Hepatic stellate cell (primary cell): ENCODE measurements around the gene ZNF22.

Experiments used
- DNase-seq: peaks from one replicate; pipeline ENCODE4 v3.0.0; 2011; ENCODE audit warnings: low spot score

ZNF22 gene

DNA sequence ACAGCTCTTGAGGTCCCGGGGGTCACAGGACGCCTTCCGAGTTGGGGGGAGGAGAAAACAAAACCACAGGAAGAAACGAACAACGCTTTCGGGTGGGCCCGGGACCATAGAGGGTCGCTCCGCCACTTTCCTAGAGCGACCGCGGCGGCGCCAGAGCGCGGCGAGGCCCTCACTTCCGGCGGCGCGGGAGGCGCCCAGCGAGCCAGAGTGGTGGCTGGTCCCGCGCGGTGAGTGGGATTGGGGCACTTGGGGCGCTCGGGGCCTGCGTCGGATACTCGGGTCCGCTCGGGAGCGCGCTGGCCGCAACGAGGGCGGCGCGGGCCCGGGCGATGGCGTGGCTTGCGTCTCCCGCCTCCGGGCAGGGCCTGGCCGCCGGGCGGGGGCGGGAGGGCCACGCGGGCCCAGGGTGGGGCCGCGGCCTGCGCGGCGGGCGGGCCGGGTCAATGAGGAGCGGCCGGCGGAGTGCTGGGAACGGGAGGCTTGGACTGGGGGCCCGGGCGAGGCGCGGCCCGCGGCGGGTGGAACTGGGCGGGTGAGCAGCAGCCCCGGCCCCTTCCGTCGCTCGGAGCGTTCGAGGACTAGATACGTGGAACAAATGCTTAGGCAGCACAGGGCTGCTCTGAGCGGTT lies at the start of gene ZNF22:
Gene ZNF22 (plus strand): TSS at position 172 of the 629 bp plus-strand sequence. CDS start 2,446 bp downstream, outside the sequence.
- peak; percentile 62 for DNase-seq

DNA sequence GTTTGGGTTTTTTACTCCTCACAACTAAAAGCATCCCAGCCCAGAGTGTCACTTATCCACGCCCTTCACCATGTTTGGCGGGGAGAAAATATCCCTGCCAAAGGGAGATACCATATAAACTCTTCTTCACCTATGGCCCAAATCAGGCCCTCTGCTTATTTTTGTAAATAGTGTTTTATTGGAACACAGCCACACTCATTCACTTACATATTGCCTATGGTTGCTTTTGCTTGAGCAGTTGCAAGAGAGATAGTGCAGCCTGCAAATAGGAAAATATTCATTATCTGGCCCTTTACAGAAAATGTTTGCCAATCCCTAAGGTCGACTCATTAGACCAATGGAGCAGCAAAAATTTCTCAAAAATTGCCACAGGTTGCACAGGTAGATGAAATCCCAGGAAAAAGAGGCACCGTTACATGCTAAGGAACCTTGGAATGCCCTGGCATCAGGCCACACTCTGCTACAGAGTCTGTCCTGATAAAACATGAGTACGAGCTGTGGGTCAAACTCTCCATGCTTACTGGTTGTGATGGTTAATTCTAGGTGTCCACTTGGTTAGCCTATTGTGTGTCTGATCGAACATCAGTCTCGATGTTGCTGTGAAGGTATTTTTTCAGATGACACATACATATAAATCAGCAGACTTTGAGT lies 49.0 kb upstream of the ZNF22 start:
- DNase-seq = no peak

- DNase-seq = no peak
These were observed 47.9 kb upstream of the ZNF22 start for GRCh38 chr10:44952779-44953231.

- no peak for DNase-seq
These were observed 46.7 kb upstream of the ZNF22 start for GRCh38 chr10:44954042-44954441.

GRCh38 chr10:44954962-44955361 lies 45.8 kb upstream of the ZNF22 start:
- DNase-seq = no peak

DNA sequence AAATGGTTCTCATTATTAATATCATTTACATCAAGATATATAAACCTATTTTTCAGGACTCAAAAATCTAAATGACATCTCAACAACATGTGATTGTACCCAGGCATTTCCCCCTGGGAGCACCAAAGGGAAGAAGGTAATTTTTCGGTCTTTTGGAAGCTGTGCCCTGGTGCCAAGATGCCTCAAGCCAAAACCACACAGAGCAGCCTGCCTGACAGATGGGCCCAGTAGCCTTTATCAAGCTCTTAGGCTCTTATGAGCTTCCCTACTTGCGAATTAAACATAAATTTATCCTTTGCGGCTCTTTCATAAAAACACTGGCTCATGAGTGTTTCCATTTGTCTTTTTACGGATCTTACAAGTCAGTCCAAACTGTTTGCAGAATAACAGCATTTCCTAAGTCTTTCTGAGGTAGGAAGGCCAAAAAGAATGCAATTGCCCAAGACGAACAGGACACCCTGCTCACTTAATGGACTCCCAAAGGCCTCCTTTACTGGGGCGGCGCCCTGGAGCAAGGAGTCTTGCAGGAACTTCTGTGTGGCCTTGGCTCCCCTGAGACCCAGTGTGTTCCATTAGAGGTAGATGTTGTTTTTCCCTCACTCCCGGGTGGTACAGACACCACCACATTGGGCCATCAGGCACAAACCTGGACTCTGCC lies 45.2 kb upstream of the ZNF22 start:
- no peak for DNase-seq

GRCh38 chr10:44956226-44956625 lies 44.5 kb upstream of the ZNF22 start:
- DNase-seq = no peak

- no peak for DNase-seq
These were observed 43.7 kb upstream of the ZNF22 start for GRCh38 chr10:44956717-44957706.

- DNase-seq = peak; percentile 64
These were observed 42.4 kb upstream of the ZNF22 start for GRCh38 chr10:44958196-44958897.

GRCh38 chr10:44958898-44959246 lies 41.9 kb upstream of the ZNF22 start:
- no peak for DNase-seq

DNA sequence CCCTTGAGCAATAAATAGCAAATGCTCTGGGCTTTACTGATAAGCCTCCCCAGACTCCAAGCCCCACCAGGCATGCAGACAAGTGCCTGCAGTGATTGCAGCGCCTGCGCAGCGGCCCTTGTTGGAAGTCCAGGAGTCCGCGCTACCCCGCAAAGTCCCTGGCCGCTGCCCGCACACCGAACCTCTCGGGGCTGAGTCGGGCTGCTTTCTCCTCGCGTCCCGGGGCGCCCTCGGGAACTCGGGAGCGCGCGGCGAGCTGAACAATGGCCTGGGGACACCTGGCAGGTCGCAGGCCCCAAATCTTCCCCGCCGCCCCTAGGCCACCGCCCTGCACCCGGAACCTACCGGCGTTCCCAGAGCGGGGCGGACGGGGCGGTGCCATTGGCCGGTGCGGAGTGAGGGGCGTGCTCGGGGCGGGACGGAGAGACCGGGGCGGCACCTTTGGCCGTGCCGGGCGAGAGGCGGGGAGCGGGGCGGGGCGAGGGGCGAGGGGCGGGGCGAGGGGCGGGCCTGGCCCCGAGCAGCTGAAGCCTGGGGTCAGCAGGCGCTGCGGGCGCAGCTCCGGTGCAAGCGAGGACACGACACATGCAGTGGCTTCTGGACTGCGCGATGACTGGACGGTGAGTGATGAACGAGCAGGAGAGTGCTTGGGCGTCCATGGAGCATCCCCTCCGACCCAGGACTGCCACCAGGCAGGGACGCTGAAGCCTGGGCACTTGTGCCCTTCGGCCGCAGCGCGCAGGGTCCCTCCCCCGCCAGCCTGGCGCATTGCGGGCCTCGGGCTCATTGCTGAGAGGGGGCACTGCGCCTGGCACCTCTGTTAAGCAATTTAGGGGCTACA lies 41.3 kb upstream of the ZNF22 start, which contains the start of gene RASSF4:
Gene RASSF4 (plus strand): TSS at position 556 of the 841 bp plus-strand sequence. CDS start 10,401 bp downstream, outside the sequence.
- DNase-seq = peak; percentile 97

DNA sequence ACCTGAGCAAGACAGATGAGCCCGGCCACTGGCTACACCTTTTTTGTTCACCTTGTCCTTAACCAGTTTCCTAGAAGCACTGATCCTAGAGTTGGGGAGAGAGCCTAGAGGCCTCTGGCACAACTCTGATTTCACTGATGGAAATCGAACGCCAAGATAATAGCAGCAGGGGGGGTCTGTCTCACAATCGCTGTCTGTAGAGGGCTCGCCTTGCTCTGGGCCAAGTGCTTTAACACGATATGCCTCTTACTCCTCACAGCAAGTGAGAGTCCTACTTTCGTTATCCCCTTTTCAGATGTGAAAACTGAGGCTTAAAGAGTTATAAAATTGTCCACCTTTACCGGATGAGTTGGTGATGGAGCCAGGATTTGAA lies 40.6 kb upstream of the ZNF22 start:
- no peak for DNase-seq

GRCh38 chr10:44960482-44961229 lies 40.1 kb upstream of the ZNF22 start:
- DNase-seq = no peak

- DNase-seq = no peak
These were observed 39.5 kb upstream of the ZNF22 start for GRCh38 chr10:44961230-44961571.

DNA sequence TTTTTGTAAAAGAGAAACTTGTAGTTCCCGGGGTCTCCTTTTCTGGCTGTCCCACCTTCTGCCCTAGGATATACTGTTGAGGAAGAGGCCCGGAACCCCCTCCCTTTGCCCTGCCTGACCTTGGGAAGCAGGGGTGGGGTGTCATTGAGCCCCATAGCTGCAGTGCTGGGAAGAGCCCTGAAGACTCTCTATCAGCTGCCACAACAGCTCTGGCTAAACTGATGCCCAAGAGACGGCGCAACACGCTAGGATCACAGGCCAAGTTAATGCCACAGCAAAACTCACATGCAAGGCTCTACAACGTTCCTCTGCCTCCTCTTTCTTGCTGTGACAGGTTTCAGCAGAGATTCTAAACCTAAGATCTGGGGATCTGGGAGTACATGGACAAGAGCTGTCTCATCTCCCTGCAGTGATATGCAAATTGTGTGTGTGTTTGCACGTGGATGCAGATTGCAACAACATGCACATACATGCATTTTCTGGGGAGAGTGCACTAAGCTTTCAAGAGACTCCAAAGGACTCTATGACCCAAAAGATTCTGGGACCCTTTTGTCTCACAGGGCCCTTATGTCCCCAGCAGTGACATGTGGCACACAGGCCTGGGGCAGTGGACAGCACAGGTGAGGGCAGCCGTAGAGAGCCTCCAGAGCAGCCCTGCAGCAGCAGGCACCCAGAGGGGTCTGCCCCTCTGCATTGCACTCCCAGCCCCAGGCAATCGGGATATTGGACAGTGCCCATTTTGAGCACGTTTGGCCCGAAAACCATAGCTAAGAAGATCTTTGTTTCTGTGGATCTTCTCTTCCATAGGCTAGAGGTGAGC lies 38.6 kb upstream of the ZNF22 start:
- no peak for DNase-seq

- no peak for DNase-seq
These were observed 37.6 kb upstream of the ZNF22 start for GRCh38 chr10:44962870-44963738.

DNA sequence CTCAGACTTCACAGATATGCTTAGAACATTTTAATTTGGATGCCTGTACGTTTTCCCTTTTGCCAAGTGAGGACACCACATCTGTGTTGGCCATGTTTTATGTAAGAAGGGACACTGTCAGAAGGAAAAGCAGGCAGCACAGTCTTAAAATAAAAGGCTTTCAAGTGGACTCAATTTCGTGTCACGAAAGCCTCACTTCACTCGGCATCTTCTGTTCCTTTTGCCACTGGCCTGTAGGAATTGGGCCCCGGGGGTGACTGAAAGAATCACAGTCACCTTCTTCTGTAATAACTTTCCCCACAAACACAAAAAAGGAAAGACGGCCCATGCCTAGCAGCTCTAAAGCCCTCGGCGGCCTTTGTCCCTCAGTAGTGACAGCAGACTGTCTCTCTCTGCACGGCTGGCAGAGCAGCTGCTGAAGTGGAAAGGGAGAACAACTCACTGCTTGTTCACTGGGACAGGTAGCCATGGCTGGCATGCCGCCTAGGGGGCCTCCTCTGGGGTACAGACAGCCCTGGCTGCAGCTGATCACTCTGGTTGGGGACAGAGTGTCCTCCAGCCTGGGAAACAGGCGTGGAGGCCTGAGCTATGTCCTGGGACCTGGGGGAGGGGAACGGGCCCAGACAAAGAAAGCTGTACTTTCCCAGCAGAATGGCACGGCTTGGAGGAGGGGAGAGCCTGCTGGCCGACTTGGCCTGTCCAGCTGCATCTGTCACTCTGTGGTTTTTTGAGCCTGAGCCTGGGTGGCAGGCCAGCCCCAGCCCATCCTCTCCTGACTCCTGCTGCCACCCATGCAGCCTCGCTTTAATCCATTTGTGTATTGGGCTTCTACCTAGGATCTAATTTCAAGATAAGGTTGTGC lies 36.7 kb upstream of the ZNF22 start:
- DNase-seq = no peak
